ENCODE results near the gene PDE9A.
A peak's percentile ranks its signal among the peaks of the same experiment; 100 is the strongest.

Gene PDE9A

GRCh38 chr21:42733037-42733627, 79.7 kb downstream of the PDE9A start:
- no peak for TF ChIP-seq REST (IDR thresholded peaks at IDR 0.05; ENCODE audit: low read depth)
- no peak for TF ChIP-seq YY1 (IDR thresholded peaks at IDR 0.05; ENCODE audit: low read depth)
- TF ChIP-seq, protein P1, sequence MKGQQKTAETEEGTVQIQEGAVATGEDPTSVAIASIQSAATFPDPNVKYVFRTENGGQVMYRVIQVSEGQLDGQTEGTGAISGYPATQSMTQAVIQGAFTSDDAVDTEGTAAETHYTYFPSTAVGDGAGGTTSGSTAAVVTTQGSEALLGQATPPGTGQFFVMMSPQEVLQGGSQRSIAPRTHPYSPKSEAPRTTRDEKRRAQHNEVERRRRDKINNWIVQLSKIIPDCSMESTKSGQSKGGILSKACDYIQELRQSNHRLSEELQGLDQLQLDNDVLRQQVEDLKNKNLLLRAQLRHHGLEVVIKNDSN (IDR thresholded peaks at IDR 0.05) = no peak
- no peak for TF ChIP-seq CREB1 (IDR thresholded peaks at IDR 0.05; ENCODE audit: low read depth)
- no peak for TF ChIP-seq EGR1 (IDR thresholded peaks at IDR 0.05)
- TF ChIP-seq EP300 (IDR thresholded peaks at IDR 0.05; ENCODE audit: borderline replicate concordance) = peak; percentile 44; the same call in 1 of the 2 replicates
- TF ChIP-seq CEBPB (IDR thresholded peaks at IDR 0.05) = no peak
- peak; percentile 48; the same call in 1 of the 2 replicates for TF ChIP-seq TCF12 (IDR thresholded peaks at IDR 0.05; ENCODE audit: low read depth)
- TF ChIP-seq ZBTB7A (IDR thresholded peaks at IDR 0.05; ENCODE audit: low read depth) = no peak
- TF ChIP-seq NFIC (IDR thresholded peaks at IDR 0.05) = peak; percentile 33
- TF ChIP-seq, protein P2, sequence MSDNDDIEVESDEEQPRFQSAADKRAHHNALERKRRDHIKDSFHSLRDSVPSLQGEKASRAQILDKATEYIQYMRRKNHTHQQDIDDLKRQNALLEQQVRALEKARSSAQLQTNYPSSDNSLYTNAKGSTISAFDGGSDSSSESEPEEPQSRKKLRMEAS (IDR thresholded peaks at IDR 0.05) = 0 out of 2 replicates have a peak, but pooled peaks have one; percentile 37
- no peak for TF ChIP-seq RAD21 (IDR thresholded peaks at IDR 0.05; ENCODE audit: low read depth)
- TF ChIP-seq TEAD4 (IDR thresholded peaks at IDR 0.05) = peak; percentile 89
- peak; percentile 30; the same call in 1 of the 2 replicates for TF ChIP-seq FOXM1 (IDR thresholded peaks at IDR 0.05; ENCODE audit: borderline replicate concordance, low read depth)
- TF ChIP-seq TAF1 (IDR thresholded peaks at IDR 0.05; ENCODE audit: low read depth) = no peak

DNA sequence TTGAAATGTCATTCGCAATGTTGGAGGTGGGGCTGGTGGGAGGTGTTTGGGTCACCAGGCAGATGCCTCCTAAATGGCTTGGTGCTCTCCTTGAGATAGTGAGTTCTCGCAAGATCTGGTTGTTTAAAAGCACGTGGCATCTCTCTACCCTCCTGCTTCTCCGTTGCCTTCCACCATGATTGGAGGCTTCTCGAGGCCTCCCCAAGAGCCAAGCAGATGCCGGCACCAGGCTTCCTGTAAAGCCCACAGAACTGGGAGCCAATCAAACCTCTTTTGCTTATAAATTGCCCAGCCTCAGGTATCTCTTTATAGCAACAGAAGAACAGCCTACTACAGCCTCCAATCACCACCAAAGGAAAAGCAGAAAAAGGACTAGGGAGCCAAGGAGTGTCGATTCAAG, 80.5 kb downstream of the PDE9A start:
- TF ChIP-seq CREB1 (IDR thresholded peaks at IDR 0.05; ENCODE audit: low read depth) (no peak), TEAD4 (IDR thresholded peaks at IDR 0.05) (no peak), YY1 (IDR thresholded peaks at IDR 0.05; ENCODE audit: low read depth) (no peak), EP300 (IDR thresholded peaks at IDR 0.05; ENCODE audit: borderline replicate concordance) (no peak), EGR1 (IDR thresholded peaks at IDR 0.05) (no peak), NFIC (IDR thresholded peaks at IDR 0.05) (no peak), RAD21 (IDR thresholded peaks at IDR 0.05; ENCODE audit: low read depth) (no peak)
- TF ChIP-seq, protein P2 (IDR thresholded peaks at IDR 0.05) = no peak

GRCh38 chr21:42734323-42734971, 81.0 kb downstream of the PDE9A start:
- TF ChIP-seq, protein P2 (IDR thresholded peaks at IDR 0.05) = no peak
- TF ChIP-seq TEAD4 (IDR thresholded peaks at IDR 0.05) (no peak), NFIC (IDR thresholded peaks at IDR 0.05) (no peak), FOXM1 (IDR thresholded peaks at IDR 0.05; ENCODE audit: borderline replicate concordance, low read depth) (no peak), TCF12 (IDR thresholded peaks at IDR 0.05; ENCODE audit: low read depth) (no peak), YY1 (IDR thresholded peaks at IDR 0.05; ENCODE audit: low read depth) (no peak), ZBTB7A (IDR thresholded peaks at IDR 0.05; ENCODE audit: low read depth) (no peak), REST (IDR thresholded peaks at IDR 0.05; ENCODE audit: low read depth) (no peak), RAD21 (IDR thresholded peaks at IDR 0.05; ENCODE audit: low read depth) (no peak), EP300 (IDR thresholded peaks at IDR 0.05; ENCODE audit: borderline replicate concordance) (no peak), EGR1 (IDR thresholded peaks at IDR 0.05) (no peak), TAF1 (IDR thresholded peaks at IDR 0.05; ENCODE audit: low read depth) (no peak), CREB1 (IDR thresholded peaks at IDR 0.05; ENCODE audit: low read depth) (no peak), CEBPB (IDR thresholded peaks at IDR 0.05) (no peak)
- TF ChIP-seq, protein P1 (IDR thresholded peaks at IDR 0.05) = no peak

GRCh38 chr21:42735061-42735460, 81.6 kb downstream of the PDE9A start:
- TF ChIP-seq NFIC (IDR thresholded peaks at IDR 0.05) (no peak), EGR1 (IDR thresholded peaks at IDR 0.05) (no peak), YY1 (IDR thresholded peaks at IDR 0.05; ENCODE audit: low read depth) (no peak), TCF12 (IDR thresholded peaks at IDR 0.05; ENCODE audit: low read depth) (no peak), FOXM1 (IDR thresholded peaks at IDR 0.05; ENCODE audit: borderline replicate concordance, low read depth) (no peak), EP300 (IDR thresholded peaks at IDR 0.05; ENCODE audit: borderline replicate concordance) (no peak), REST (IDR thresholded peaks at IDR 0.05; ENCODE audit: low read depth) (no peak)
- TF ChIP-seq, protein P1 (IDR thresholded peaks at IDR 0.05) = no peak
- TF ChIP-seq, protein P2 (IDR thresholded peaks at IDR 0.05) = no peak

All from Ishikawa (cell line).